Measurements from ENCODE around the gene GBF1.

The GBF1 gene

GRCh38 chr10:102275343-102275742 is 30.0 kb downstream of the GBF1 start:
- H4K8ac ChIP-seq (ENCODE audit: low read depth, low read length), result no peak overlapping the region
- H3K4ac ChIP-seq (ENCODE audit: low read length), result no peak overlapping the region
- H2BK5ac ChIP-seq (ENCODE audit: low read length), result no peak overlapping the region
- H2BK12ac ChIP-seq (ENCODE audit: low read length), result no peak overlapping the region
- H3K4me1 ChIP-seq (ENCODE audit: control insufficient read depth in 2 of 2, insufficient read depth in 1 of 2, low read depth in 1 of 2, low read length in 2 of 2), result peaks cover 0 to 4% of the 10 kb centered on the region in 2 donors
- H3K36me3 ChIP-seq (replicated peaks in 1 of 2; ENCODE audit: control insufficient read depth in 2 of 2, insufficient read depth in 2 of 2, low read length in 2 of 2), result peaks cover 0 to 16% of the 10 kb centered on the region in 2 donors
- H3K23ac ChIP-seq (ENCODE audit: low read depth, low read length, poor library complexity), result no peak overlapping the region
- H2BK15ac ChIP-seq (ENCODE audit: low read length), result no peak overlapping the region
- no peak overlapping the region for H3K18ac ChIP-seq (ENCODE audit: low read length)
- no peak overlapping the region for H2AK5ac ChIP-seq (ENCODE audit: low read depth, low read length)
- no CpG with 5 or more reads among the region's 2 CpGs for WGBS, 2 donors (ENCODE audit: extremely low coverage in 2 of 2, insufficient read length in 2 of 2, insufficient replicate concordance in 1 of 2)
- no peak overlapping the region for H2AFZ ChIP-seq (ENCODE audit: low read length)
- H2BK120ac ChIP-seq (ENCODE audit: low read depth, low read length), result no peak overlapping the region
- H3K79me1 ChIP-seq (ENCODE audit: low read depth, low read length), result peaks cover 2% of the 10 kb centered on the region
- no peak overlapping the region for H3K9ac ChIP-seq (ENCODE audit: low read depth, low read length, poor library complexity)
- H4K91ac ChIP-seq (ENCODE audit: low read depth, low read length, poor library complexity), result no peak overlapping the region
- no peak for DNase-seq (ENCODE audit: low spot score)
- H3K4me2 ChIP-seq (ENCODE audit: insufficient read depth, low read length, poor library complexity, severe bottlenecking), result no peak overlapping the region
- no peak overlapping the region for H3K14ac ChIP-seq (ENCODE audit: low read length)
- no peaks in the 10 kb centered on the region for H3K27me3 ChIP-seq (ENCODE audit: control insufficient read depth in 3 of 3, insufficient read depth in 3 of 3, low read depth in 1 of 3, low read length in 3 of 3)
- H3K27ac ChIP-seq (replicated peaks; ENCODE audit: low read length), result no peak overlapping the region
- H3K4me3 ChIP-seq (ENCODE audit: low read length in 2 of 2), result no peak overlapping the region
- H3K9me3 ChIP-seq (replicated peaks in 1 of 2; ENCODE audit: control insufficient read depth in 2 of 2, insufficient read depth in 1 of 2, low read depth in 1 of 2, low read length in 2 of 2), result peaks cover 0 to 2% of the 10 kb centered on the region in 2 donors

GRCh38 chr10:102279104-102279503 is 33.8 kb downstream of the GBF1 start:
- Histone ChIP-seq H3K4me3 (ENCODE audit: low read length in 2 of 2) (no peak overlapping the region), H3K4me1 (ENCODE audit: control insufficient read depth in 2 of 2, insufficient read depth in 1 of 2, low read depth in 1 of 2, low read length in 2 of 2) (peaks cover 0 to 9% of the 10 kb centered on the region in 2 donors), H2BK15ac (ENCODE audit: low read length) (no peak overlapping the region), H4K8ac (ENCODE audit: low read depth, low read length) (no peak overlapping the region), H2BK12ac (ENCODE audit: low read length) (no peak overlapping the region), H3K14ac (ENCODE audit: low read length) (no peak overlapping the region), H2AFZ (ENCODE audit: low read length) (no peak overlapping the region), H2BK120ac (ENCODE audit: low read depth, low read length) (no peak overlapping the region), H3K79me1 (ENCODE audit: low read depth, low read length) (no peaks in the 10 kb centered on the region), H2BK5ac (ENCODE audit: low read length) (no peak overlapping the region), H3K9me3 (replicated peaks in 1 of 2; ENCODE audit: control insufficient read depth in 2 of 2, insufficient read depth in 1 of 2, low read depth in 1 of 2, low read length in 2 of 2) (peaks cover 0 to 2% of the 10 kb centered on the region in 2 donors), H3K4ac (ENCODE audit: low read length) (no peak overlapping the region), H3K4me2 (ENCODE audit: insufficient read depth, low read length, poor library complexity, severe bottlenecking) (no peak overlapping the region), H3K23ac (ENCODE audit: low read depth, low read length, poor library complexity) (no peak overlapping the region), H3K27me3 (ENCODE audit: control insufficient read depth in 3 of 3, insufficient read depth in 3 of 3, low read depth in 1 of 3, low read length in 3 of 3) (no peaks in the 10 kb centered on the region), H3K18ac (ENCODE audit: low read length) (no peak overlapping the region), H4K91ac (ENCODE audit: low read depth, low read length, poor library complexity) (no peak overlapping the region), H3K27ac (replicated peaks; ENCODE audit: low read length) (no peak overlapping the region), H2AK5ac (ENCODE audit: low read depth, low read length) (no peak overlapping the region), H3K36me3 (replicated peaks in 1 of 2; ENCODE audit: control insufficient read depth in 2 of 2, insufficient read depth in 2 of 2, low read length in 2 of 2) (peaks cover 0 to 13% of the 10 kb centered on the region in 2 donors), H3K9ac (ENCODE audit: low read depth, low read length, poor library complexity) (no peak overlapping the region)
- DNase-seq (ENCODE audit: low spot score), result no peak

- no CpG with 5 or more reads among the region's 3 CpGs for WGBS, 2 donors (ENCODE audit: extremely low coverage in 2 of 2, insufficient read length in 2 of 2, insufficient replicate concordance in 1 of 2)
- no peaks in the 10 kb centered on the region for H3K79me1 ChIP-seq (ENCODE audit: low read depth, low read length)
- no peak for DNase-seq (ENCODE audit: low spot score)
- H3K36me3 ChIP-seq (replicated peaks in 1 of 2; ENCODE audit: control insufficient read depth in 2 of 2, insufficient read depth in 2 of 2, low read length in 2 of 2), result peaks cover 0 to 13% of the 10 kb centered on the region in 2 donors
- H2BK5ac ChIP-seq (ENCODE audit: low read length), result no peak overlapping the region
- no peaks in the 10 kb centered on the region for H3K27me3 ChIP-seq (ENCODE audit: control insufficient read depth in 3 of 3, insufficient read depth in 3 of 3, low read depth in 1 of 3, low read length in 3 of 3)
- no peak overlapping the region for H2BK120ac ChIP-seq (ENCODE audit: low read depth, low read length)
- H3K4me2 ChIP-seq (ENCODE audit: insufficient read depth, low read length, poor library complexity, severe bottlenecking), result no peak overlapping the region
- H2AK5ac ChIP-seq (ENCODE audit: low read depth, low read length), result no peak overlapping the region
- H2BK15ac ChIP-seq (ENCODE audit: low read length), result no peak overlapping the region
- H3K9me3 ChIP-seq (replicated peaks in 1 of 2; ENCODE audit: control insufficient read depth in 2 of 2, insufficient read depth in 1 of 2, low read depth in 1 of 2, low read length in 2 of 2), result peaks cover 0 to 2% of the 10 kb centered on the region in 2 donors
- no peak overlapping the region for H3K4ac ChIP-seq (ENCODE audit: low read length)
- H4K91ac ChIP-seq (ENCODE audit: low read depth, low read length, poor library complexity), result no peak overlapping the region
- H3K4me1 ChIP-seq (ENCODE audit: control insufficient read depth in 2 of 2, insufficient read depth in 1 of 2, low read depth in 1 of 2, low read length in 2 of 2), result peaks cover 0 to 9% of the 10 kb centered on the region in 2 donors
- no peak overlapping the region for H3K18ac ChIP-seq (ENCODE audit: low read length)
- no peak overlapping the region for H3K14ac ChIP-seq (ENCODE audit: low read length)
- H3K27ac ChIP-seq (replicated peaks; ENCODE audit: low read length), result no peak overlapping the region
- H3K4me3 ChIP-seq (ENCODE audit: low read length in 2 of 2), result no peak overlapping the region
- no peak overlapping the region for H2BK12ac ChIP-seq (ENCODE audit: low read length)
- no peak overlapping the region for H2AFZ ChIP-seq (ENCODE audit: low read length)
- no peak overlapping the region for H4K8ac ChIP-seq (ENCODE audit: low read depth, low read length)
- H3K23ac ChIP-seq (ENCODE audit: low read depth, low read length, poor library complexity), result no peak overlapping the region
- no peak overlapping the region for H3K9ac ChIP-seq (ENCODE audit: low read depth, low read length, poor library complexity)
Measured at GRCh38 chr10:102280397-102281101, 35.2 kb downstream of the GBF1 start.

GRCh38 chr10:102281102-102281487 is 35.8 kb downstream of the GBF1 start:
- Histone ChIP-seq H2BK5ac (ENCODE audit: low read length) (no peak overlapping the region), H3K4ac (ENCODE audit: low read length) (no peak overlapping the region), H3K27ac (replicated peaks; ENCODE audit: low read length) (no peak overlapping the region), H2BK15ac (ENCODE audit: low read length) (no peak overlapping the region), H3K27me3 (ENCODE audit: control insufficient read depth in 3 of 3, insufficient read depth in 3 of 3, low read depth in 1 of 3, low read length in 3 of 3) (no peaks in the 10 kb centered on the region), H3K9ac (ENCODE audit: low read depth, low read length, poor library complexity) (no peak overlapping the region), H4K8ac (ENCODE audit: low read depth, low read length) (no peak overlapping the region), H3K23ac (ENCODE audit: low read depth, low read length, poor library complexity) (no peak overlapping the region), H3K14ac (ENCODE audit: low read length) (no peak overlapping the region), H3K4me2 (ENCODE audit: insufficient read depth, low read length, poor library complexity, severe bottlenecking) (no peak overlapping the region), H4K91ac (ENCODE audit: low read depth, low read length, poor library complexity) (no peak overlapping the region), H3K79me1 (ENCODE audit: low read depth, low read length) (no peaks in the 10 kb centered on the region), H2BK120ac (ENCODE audit: low read depth, low read length) (no peak overlapping the region), H2AFZ (ENCODE audit: low read length) (no peak overlapping the region), H2BK12ac (ENCODE audit: low read length) (no peak overlapping the region), H3K4me1 (ENCODE audit: control insufficient read depth in 2 of 2, insufficient read depth in 1 of 2, low read depth in 1 of 2, low read length in 2 of 2) (peaks cover 0 to 9% of the 10 kb centered on the region in 2 donors), H2AK5ac (ENCODE audit: low read depth, low read length) (no peak overlapping the region), H3K18ac (ENCODE audit: low read length) (no peak overlapping the region), H3K9me3 (replicated peaks in 1 of 2; ENCODE audit: control insufficient read depth in 2 of 2, insufficient read depth in 1 of 2, low read depth in 1 of 2, low read length in 2 of 2) (peaks cover 0 to 2% of the 10 kb centered on the region in 2 donors), H3K4me3 (ENCODE audit: low read length in 2 of 2) (no peak overlapping the region), H3K36me3 (replicated peaks in 1 of 2; ENCODE audit: control insufficient read depth in 2 of 2, insufficient read depth in 2 of 2, low read length in 2 of 2) (peaks cover 0 to 13% of the 10 kb centered on the region in 2 donors)
- no CpG with 5 or more reads among the region's 3 CpGs for WGBS, 2 donors (ENCODE audit: extremely low coverage in 2 of 2, insufficient read length in 2 of 2, insufficient replicate concordance in 1 of 2)
- no peak for DNase-seq (ENCODE audit: low spot score)
